Activated CD4-positive, CD25-positive, alpha-beta regulatory T cell treated with anti-CD3 and anti-CD28 coated beads, Interleukin-2, amount 50 U/mL, for 24 hours (primary cell): ENCODE results near the gene ARL3.
A peak's percentile ranks its signal among the peaks of the same experiment; 100 is the strongest.
"Not testable (repeated sequence)": the region's sequence is repeated elsewhere in the genome, so short reads cannot be mapped to it uniquely, and the experiment has no call there.

Experiments
- ATAC-seq, 2 donors: fragments of 150-1000 bp; cut with Tn5 transposase; one replicate each; pipeline ENCODE4 v1.10.0; 2021; ENCODE audit warnings: mild to moderate bottlenecking in 1 of 2, moderate library complexity in 1 of 2

The ARL3 gene

GRCh38 chr10:102701796-102702195, 12.4 kb downstream of the ARL3 start:
- ATAC-seq: no peak

DNA sequence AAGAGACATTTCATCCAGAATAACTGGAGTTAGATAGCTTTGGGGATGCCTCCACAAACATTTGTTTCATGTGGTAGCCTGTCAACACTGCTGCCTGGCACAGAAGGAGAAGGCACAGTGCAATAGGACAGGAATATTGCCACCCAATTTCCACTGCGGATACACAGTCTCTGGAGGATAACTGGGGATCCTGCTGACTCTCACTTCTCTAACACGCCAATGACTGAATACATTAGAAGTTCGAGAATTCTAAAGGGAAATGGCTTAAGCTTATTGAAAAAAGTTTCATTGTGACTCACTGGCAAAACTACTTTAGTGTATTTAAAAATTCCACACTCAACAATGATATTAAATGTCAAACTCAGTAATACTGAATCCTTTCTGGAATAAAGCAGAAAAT, 12.9 kb downstream of the ARL3 start:
- ATAC-seq: no peak

GRCh38 chr10:102698894-102699293, 15.3 kb downstream of the ARL3 start:
- ATAC-seq: no peak

DNA sequence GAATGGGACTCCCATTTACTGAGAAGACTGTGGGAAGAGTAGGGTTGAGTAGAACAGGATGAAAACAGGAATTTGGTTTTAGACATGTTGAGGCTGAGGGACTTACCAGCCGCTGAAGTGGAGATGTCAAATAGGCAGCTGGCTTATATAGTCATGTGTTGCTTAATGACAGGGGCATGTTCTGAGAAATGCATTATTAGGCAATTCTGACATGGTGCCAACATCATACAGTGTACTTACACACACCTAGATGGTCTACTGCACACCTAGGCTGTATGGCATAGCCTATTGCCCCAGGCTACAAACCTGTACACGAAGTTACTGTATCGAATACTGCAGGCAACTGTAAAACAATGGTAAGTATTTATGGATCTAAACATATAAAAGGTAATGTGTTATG, 17.5 kb downstream of the ARL3 start:
- ATAC-seq: no peak

DNA sequence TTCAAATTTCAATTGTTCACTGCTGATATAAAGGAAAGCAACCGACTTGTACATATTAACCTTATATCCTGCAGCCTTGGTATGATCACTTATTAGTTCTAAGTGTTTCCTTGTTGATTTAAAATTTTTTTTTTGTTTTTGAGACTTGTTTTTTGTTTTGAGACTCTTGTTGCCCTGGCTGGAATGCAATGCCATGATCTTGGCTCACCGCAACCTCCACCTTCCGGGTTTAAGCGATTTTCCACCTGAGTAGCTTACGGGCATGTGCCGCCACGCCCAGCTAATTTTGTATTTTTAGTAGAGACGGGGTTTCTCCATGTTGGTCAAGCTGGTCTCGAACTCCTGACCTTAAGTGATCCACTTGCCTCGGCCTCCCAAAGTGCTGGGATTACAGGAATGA, 18.8 kb downstream of the ARL3 start:
- not testable (repeated sequence) for ATAC-seq

DNA sequence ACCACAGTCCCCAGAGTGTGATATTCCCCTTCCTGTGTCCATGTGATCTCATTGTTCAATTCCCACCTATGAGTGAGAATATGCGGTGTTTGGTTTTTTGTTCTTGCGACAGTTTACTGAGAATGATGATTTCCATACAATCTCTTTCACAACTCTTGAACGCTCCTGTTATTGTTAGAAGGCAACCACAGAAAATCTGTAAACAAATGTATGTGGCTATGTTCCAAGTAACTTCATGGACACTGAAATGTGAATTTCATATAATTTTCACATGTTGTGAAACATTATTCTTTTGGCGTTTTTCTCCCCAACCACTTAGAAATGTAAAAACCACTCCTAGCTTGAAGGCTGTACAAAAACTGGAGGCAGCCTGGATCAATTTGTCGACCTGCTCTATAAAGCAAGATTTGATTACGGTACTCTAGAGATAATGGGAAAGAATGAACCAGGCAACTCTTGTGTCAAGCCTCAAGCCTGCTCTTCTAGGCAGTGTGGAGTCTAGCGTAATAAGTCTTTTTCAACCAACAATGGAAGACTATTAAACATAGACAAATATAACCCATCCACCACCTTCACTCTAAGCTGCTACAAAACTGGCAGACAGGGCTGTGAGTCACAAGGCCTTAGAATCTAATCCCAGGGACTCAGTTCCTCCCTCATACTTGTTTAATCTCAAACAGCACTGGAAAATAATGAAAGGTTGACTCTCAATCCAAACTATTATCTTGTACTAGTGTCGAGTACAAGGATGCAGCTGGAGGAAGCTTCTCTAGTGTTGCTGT, 22.7 kb downstream of the ARL3 start:
- no peak for ATAC-seq

DNA sequence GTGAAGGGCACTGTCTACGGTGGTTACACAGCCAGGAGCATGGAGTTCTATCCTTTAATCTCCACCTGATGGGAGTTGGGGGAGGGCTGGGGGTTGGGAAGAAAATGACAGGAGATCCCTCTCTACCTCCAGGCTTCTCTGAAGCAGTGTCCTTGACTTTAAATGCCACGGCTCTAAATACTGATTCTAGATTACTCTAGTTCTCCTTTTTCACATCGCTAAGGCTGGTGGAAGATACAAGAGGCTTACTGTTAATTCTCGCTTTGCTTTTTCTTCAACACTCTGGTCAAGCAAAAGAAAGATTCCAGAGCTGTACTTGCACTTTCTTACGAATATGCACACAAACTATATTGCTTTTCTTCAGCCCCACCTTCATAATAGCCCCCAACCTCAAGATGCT, 30.5 kb downstream of the ARL3 start:
- ATAC-seq: no peak

GRCh38 chr10:102682981-102683380, 31.2 kb downstream of the ARL3 start:
- no peak for ATAC-seq

- no peak for ATAC-seq
Observed at GRCh38 chr10:102682416-102682815, 31.8 kb downstream of the ARL3 start.

GRCh38 chr10:102681696-102682095, 32.5 kb downstream of the ARL3 start:
- ATAC-seq: no peak

- no peak for ATAC-seq
Observed at GRCh38 chr10:102679596-102679995, 34.6 kb downstream of the ARL3 start.

DNA sequence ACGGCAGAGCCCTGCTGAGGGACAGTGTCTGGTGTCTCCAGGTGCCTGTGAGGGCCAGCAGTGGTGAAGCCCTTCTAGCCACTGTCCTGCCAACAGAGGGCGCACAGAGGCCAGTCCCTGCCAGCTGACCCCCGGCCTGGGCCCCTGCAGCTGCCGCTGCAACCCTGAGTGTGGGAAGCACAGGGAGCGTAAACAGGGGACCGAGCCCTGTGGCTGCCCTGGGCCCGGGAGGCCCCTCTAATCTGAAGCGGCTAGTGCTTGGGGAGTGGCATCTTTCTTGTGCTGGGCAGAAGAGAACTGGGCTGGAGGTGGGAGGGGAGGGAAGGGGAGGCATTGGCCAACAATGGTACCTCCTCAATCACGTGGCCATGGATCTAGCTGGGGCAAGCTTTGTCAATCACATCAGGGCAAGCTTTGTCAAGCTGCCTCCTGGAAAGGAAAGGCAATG, 35.3 kb downstream of the ARL3 start:
- no peak for ATAC-seq

DNA sequence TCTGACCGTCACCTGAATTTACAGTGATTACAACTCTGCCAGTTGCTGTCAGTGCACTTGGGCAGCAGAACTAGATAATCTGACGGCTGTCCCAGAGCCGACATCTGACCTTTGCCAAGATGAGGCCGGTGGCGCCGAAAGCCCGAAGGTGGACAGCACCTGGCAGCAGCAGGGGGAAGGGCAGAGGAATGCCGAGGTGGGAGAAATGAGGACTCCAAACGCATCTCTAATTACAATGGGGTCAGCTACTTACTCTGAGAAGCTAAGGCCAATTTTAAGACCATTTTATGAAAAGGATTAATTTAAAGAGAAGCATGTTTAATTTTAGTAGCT, 36.2 kb downstream of the ARL3 start:
- ATAC-seq: no peak

- ATAC-seq: no peak
Observed at GRCh38 chr10:102677331-102678067, 36.7 kb downstream of the ARL3 start.

DNA sequence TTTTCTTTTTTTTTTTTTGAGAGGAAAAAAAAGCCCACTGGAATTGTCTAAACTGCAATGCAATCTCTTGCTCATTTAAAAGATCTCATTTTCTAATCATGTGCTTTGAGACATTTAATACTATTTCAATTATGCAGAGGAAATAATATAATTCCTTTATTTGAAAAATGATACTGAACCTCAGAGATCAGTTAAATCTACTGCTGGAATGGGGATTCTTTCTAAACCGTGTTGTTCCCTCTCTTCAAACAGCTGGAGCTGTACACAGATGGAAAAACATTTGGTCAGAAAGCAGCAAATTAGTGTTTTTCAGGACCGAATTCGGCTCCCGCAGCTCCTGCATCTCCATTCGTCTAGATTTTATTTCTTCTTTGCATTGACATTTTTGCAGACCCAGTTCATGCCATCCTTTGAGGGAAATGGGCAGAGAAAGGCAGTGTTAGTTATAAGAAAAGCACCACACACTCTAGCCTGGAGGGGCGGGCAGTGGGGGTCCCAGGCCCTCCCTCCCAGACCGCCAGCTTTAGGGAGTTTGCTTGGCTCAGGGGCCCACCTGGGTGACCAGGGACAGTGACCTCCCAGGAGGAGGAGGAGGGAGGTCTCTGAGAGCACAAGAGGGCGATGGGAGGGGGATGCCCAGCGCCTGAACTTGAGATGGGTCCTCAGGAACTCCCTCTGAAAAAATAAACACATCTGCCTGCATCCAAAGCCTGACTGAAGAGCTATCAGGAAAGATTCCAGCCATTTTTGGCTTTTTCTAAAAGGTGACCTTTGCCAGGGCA, 37.5 kb downstream of the ARL3 start:
- ATAC-seq: no peak

DNA sequence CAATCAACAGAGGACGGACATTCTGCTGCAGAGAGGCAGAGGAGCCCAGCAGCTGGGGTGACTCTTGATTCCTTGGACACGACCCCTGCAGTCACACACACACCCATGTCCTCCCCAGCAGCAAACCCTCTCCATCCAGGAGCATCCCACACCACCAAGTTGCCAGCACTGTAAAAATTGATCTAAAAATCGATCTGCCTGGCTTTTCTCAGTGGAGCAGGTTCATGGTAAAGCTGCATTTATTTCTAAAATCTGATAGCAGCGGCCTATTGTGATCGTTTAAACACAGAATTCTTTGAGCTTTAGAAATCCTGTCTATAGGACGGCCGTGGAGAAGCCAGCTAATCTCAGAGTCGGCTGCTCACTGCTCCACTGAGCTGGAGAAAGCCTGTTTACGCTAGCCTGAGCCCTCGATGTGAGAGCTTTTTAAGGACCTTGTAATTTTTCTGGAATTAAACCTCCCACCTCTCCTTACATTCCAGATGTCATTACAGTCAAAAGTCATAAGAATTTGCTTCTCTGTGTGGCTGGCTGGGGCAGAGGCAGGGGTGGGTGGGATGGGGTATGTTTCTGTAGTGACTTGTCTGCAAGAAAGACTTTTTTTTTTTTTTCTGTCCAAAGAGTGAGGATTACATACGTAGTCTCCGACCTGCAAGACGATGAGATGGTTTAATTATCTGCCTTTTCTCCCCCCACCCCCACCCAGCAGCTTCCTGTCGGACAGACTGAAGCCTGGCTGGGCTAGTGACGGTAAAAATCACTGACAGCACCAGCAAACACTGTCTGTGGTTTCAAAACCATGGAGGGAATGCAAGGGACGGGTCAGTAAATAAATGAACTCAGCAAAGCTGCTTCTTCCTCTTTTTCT, 38.3 kb downstream of the ARL3 start:
- ATAC-seq: no peak

- no peak for ATAC-seq
Observed at GRCh38 chr10:102675011-102675665, 39.1 kb downstream of the ARL3 start.

DNA sequence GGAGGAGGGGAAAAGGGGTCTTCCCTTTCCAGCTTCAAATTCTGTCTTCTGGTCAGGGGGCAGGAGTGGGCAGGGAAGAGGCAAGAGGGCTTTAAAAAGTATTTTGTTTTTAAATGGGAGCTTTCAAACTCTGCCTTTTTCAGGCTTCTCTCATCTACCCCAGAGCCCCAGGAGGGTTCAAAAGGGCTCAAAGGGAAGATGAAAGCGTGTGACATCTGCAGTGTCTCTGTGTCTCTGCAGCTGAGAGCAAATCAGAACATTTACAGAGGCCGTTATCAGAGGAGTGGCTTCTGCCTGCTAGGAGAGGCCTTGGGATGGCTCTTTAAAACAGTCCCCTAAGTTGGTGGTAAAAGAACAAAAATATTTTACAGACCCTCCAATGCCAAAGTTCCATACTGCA, 39.6 kb downstream of the ARL3 start:
- ATAC-seq: no peak

DNA sequence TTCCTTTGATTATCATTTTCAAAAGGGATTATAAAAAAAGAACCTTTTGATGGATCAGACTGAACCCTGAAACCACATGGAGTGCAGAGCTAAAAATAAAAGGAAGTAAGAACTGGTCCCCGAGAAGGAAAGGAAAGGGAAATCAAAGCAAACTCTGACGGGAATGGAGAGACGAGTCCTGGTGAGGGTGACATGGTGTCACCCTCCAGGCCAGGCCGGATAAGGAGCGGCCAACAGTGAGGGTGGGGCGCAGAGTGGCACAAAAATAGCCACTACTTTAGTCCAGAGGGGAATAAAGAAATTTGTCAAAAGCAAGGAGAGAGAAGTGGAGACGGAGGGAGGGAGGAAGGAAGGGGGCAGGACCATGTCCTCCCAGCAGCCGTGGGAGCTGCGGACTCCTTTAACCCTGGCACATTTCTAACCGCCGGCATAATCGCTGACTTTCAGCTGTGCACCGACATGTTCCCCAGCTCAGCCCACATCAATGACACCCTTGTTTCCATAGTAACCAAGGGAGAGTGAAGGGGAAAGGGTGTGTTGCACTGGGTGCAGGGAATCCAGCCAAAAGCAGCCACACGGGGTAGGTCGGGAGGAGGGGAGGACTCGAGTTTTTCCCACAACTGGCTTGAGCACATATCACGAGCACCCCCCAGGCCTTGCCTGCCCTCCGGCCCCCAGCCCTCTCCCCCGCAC, 40.2 kb downstream of the ARL3 start:
- ATAC-seq: peak; percentile 93 to 96

DNA sequence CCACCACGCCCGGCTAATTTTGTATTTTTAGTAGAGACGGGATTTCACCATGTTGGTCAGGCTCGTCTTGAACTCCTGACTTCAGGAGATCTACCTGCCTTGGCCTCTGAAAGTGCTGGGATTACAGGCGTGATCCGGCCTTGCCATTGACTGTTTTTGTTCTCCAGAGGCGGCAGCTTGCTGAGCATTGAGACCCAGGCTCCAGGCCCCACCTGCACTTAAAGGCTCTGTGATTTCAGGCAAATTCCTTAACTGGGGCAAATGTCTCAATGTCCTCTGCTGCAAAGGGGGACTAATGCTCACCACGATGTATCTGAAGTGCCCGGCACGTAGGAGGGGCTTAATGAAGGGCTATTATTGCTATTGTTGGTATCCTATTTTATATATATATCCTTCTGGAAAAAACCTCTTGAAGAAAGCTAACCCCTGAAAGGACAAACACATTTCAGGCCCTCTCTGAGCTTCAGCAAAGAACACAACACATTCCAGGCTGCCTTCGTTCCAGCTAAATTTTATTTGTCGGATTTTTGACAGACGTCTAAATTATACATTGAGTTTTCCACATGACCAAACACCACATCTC, 40.9 kb downstream of the ARL3 start:
- no peak for ATAC-seq

GRCh38 chr10:102670871-102671434, 43.2 kb downstream of the ARL3 start:
- no peak for ATAC-seq
